Eye (tissue), 1 donor: Measurements from ENCODE around the gene GSDME.
A peak's percentile ranks its signal among the peaks of the same experiment; 100 is the strongest.
"Not testable (repeated sequence)": the region's sequence is repeated elsewhere in the genome, so short reads cannot be mapped to it uniquely, and the experiment has no call there.

Experiments used
- DNase-seq: peaks from one replicate; pipeline ENCODE4 v3.0.0-alpha.2; 2015

Gene GSDME

DNA sequence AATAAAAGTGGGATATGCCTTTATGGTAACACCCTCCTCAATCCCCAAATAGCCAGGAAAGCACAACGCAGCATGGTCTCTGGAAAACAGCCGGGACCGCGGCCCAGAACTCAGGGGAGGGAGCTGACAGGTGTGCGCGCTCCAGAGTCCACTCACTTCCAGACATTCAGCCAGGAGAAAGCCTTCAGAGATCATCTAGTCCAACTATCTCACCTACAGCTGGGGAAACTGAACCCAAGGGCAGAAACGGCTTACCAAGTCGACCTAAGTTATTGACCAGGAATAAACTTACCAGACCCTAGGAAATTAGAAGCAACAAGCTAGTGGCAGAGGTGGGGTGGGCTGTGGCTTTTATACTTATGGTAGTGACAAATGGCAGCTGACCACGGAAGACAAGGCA lies 16.4 kb downstream of the GSDME start:
- no peak for DNase-seq

DNA sequence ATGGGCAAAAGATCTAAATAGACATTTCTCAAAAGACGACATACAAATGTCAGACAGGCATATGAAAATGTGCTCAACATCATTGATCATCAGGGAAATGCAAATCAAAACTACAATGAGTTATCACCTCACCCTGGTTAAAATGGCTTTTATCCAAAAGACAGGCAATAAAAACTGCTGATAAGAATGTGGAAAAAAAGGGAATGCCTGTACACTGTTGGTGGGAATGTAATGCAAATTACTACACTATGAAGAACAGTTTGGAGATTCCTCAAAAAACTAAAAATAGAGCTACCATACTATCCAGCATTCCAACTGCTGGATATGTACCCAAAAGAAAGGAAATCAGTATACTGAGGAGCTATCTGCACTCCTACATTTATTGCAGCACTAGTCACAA lies 18.0 kb downstream of the GSDME start:
- DNase-seq: no peak

DNA sequence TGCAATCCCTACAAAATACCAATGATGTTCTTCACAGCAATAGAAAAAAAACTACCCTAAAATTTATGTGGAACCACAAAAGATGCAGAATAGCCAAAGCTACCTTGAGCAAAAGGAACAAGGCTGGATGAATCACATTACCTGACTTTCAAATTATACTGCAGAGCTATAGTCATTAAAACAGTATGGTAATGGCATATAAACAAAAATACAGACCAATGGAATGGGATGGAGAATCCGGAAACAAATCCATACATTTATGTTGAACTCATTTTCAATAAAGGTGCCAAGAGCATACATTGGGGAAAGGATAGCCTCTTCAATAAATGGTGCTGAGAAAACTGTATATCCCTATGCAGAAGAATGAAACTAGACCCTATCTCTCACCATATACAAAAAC lies 18.7 kb downstream of the GSDME start:
- DNase-seq: no peak

DNA sequence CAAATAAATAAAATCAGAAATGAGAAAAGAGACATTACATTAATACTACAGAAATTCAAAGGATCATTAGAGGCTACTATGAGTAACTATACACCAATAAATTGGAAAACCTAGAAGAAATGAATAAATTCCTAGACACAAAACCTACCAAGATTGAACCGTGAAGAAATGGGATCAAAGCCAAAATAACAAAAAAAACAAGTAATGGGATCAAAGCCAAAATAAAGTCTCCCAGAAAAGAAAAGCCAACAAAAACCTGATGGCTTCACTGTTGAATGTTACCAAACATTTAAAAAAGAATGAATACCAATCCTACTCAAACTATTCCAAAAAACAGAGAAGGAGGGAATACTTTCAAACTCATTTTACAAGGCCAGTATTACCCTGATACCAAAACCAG lies 20.0 kb downstream of the GSDME start:
- no peak for DNase-seq

DNA sequence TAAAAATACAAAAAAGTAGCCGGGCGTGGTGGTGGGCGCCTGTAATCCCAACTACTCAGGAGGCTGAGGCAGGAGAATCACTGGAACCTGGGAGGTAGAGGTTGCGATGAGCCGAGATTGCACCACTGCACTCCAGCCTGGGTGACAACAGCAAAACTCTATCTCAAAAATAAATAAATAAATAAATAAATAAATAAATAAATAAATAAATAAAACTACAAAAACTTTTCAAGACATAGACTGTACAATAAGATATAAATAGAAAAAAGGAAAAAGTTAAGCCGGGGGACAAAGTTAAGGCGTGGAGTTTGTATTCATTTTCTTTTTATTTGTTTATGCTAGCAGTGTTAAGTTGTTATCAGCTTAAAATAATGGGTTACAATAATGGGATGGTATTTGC lies 21.7 kb downstream of the GSDME start:
- not testable (repeated sequence) for DNase-seq

DNA sequence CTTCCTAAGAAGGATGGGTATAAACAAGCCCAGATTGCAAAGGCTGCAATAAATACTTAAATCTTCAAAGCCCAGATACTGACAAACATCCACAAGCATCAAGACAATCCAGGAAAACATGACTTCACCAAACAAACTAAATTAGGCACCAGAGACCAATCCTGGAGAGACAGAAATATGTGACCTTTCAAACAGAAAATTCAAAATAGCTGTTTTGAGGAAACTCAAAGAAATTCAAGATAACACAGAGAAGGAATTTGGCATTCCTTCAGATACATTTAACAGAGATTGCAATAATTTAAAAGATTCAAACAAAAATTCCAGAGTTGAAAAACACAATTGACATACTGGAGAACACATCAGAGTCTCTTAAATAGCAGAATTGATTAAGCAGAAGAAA lies 23.0 kb downstream of the GSDME start:
- no peak for DNase-seq

DNA sequence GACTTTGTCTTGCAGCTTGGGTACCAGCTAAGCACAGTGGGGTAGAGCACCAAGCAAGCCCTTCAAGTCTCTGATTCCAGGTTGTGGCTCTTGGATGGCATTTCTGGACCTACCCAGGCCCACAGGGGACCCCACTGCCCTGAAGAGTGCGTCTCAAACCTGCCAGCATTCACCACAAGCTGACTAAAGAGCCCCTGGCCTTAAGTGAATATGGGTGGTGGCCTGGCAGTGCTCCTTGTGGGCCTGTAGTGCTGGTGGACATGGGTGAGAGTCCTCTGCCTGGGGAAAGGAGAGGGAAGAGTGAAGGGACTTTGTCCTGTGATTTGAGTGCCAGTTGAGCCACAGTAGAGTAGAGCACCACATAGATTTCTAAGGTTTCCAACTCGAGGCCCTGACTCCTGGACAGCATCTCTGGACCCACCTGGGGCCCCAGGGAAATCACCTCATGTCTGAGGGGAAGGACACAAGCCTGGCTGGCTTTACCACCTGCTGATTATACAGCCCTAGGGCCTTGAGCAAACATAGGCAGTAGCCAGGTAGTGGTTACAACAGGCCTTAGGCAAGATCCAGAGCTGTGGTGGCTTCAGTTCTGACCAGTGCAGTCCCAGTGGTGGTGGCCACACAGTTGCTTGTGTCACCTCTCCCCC lies 23.7 kb downstream of the GSDME start:
- no peak for DNase-seq

DNA sequence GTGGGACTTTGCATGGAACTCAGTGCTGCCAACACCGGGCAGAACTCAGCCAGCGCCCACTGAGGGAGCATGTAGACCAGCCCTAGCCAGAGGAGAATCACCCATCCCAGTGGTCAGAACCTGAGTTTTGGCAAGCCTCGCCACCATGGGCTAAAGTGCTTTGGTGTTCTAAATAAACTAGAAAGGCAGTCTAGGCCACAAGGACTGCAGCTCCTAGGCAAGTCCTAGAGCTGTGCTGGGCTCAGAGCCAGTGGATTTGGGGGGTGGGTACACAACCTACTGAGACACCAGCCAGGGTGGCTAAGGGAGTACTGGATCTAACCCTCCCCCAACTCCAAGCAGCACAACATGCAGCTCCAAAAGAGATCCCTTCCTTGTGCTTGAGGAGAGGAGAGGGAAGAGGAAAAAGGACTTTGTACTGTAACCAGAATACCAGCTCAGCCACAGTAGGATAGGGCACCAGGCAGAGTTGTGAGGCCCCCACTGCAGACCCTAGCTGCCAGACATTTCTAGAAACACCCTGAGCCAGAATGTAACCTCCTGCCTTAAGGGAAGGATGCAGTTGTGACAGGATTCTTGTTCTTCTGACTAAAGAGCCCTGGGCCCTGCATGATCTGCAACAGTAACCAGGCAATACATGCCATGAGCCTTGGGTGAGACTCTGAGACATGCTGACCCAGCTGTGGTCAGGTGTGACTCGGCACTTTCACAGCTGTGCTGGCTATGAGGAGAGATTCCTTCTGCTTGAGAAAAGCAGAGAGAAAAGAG lies 24.4 kb downstream of the GSDME start:
- no peak for DNase-seq

DNA sequence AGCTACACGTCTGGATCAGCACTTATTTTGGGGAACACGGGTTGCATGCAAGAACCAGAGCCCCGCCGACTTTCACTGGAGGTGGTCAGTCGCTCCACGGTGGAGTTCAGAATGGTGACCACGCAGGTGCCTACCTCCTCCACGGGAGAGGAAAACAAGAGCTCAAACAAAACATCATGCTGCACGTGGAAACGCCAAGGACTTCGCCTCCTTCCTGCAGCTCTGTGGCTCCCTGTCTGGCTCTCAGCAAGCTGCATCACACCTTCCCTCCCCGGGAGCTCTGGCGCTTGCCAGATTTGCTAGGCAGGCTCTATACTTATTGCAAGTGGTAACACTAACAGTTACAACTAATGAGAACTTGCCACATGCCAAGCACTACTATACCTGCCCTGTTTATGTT lies 26.0 kb downstream of the GSDME start:
- DNase-seq: no peak

DNA sequence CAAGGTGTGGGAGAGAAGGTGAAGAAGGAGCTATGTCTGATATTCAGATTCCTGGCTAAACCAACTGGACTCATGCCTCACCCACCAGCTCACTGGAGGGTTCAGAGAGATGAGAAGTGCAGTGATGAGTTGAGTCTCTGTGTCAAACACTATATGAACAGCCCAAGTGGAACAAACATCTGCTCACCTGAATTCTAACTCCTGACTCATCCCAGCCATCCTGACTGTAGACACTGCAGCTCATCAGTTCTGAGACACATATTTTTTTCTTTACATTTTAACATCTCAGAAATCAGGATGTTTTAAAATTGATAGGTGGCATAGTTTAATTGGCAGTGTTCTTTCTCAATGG lies 27.3 kb downstream of the GSDME start:
- DNase-seq: no peak

DNA sequence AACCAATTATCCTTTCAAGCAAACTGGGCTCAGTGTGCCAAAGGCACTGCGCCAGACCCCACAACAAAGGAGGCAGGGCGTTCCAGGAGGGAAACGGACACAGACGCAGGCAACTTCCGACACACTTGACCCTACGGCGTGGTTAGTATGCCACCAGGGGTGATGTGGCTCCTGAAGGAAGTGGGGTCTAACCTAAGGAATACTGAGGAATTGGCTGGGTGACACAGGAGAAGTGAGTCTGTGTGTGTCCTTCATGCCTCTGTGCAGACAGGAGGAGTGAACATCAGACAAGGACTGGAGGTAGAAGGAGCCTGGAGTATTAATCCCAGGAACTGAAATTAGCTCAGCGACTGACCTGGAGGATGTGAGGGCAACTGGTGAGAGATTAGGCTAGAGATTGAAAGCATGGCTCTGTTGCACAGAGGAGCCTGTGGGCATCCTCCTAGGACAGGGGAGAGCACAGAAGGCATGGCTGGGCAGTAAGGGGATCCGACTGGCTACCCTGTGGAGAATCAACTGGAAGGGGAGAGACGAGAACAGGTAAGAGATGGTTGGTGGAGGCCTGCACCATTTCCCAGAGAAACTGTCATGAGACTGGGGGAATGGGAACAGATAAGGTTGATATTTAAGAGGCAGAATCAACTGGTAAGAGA lies 27.8 kb downstream of the GSDME start:
- DNase-seq: no peak

DNA sequence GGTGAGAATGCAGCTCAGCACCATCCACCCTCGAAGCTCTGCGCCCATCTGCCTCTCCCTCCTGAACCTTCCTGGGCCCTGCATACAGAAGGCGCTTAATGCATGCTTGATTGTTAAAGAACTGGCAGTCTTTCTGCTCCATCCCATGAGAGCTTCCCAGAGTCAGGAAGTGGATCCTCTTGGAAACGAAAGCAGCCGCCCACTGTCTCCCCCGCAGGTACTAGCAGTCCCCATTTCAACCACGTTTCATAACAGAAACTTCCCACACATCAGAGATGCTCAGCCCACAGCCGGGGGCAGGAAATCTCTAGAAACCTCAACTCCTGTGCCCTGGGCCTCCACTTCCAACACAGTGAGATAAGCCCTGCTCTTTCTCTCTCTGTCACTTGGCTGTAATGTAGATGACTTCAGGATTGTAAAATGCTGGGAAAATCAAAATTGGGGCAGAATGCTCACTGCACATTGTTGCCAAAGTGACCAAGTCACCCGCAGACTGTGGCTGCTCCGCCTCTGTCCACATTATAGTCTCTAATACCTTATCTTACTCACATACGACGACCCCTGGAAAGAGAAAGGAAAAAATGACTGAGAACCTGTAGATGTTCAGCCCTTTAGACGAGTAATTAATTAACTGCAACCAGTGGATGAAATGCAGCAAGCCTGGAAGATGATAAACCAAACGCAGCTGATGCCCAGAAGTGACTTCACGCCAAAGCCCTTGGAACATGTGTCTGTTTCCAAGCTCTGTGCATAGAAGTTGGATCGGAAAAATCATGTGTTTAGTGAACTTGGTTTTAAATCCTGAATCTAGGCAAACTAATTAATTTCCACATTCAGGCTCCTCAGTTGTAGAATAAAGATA lies 28.5 kb downstream of the GSDME start:
- peak; percentile 13 for DNase-seq

DNA sequence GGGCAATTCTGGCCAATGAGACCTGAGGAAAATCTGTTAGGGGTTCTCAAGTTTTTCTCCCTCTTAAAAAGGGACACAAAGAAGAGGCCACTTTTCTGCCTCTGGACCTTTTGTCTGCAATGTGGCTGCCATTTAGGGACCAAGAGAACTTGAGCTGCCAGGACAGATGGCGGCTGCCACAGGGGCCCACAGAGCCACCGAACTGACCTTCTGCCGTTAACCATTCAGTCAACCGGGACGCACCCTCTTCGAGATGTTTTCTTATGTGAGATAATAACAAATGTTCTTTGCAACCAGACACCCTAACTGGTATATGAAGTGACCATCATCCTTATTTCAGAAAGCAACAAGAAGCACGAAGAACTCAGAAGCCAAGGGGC lies 29.2 kb downstream of the GSDME start:
- DNase-seq: no peak

DNA sequence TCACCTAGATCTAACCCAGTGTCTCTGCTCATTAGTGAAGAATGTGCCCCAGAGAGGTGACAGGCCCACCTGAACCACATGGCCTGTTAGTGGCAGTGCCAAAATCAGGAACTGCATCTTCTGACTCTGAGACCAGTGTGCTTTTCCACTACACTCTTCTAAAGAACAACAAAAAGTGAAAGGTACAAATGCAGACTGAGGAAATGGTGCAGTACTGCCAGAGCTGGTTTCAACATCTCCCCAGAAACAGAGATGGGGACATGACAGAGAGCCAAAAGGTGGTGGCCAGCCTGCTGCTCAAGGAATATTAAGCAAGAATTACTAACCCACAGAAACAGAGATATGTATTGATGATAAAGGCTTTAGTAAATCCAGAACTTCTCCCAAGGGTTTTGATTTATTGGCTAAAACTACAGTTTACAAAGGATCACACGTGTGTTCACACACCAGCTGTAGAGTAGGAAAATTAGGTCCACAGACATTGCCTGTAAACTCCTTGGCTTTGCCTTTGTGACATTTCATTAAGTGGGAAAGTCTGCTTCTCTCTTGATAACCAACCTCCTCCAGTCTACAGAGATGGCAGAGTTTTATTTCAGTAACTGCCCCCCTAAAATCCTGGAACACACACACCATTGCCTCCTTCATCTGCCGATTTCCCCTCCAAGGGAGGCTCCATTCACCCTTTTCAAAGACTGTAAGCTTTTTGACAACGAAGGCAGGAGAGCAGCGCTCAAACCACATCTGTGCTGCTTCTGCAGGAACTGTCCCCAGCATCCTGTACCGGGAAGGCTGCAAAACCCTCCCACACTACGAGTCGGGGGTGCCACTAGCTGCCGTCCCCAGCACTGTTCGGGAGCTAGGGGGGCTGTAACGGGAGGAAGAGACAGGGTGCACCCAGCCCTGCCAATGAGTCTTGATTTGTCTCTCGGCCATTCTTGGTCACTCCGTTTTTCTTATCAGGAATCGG lies 29.8 kb downstream of the GSDME start:
- DNase-seq: no peak

DNA sequence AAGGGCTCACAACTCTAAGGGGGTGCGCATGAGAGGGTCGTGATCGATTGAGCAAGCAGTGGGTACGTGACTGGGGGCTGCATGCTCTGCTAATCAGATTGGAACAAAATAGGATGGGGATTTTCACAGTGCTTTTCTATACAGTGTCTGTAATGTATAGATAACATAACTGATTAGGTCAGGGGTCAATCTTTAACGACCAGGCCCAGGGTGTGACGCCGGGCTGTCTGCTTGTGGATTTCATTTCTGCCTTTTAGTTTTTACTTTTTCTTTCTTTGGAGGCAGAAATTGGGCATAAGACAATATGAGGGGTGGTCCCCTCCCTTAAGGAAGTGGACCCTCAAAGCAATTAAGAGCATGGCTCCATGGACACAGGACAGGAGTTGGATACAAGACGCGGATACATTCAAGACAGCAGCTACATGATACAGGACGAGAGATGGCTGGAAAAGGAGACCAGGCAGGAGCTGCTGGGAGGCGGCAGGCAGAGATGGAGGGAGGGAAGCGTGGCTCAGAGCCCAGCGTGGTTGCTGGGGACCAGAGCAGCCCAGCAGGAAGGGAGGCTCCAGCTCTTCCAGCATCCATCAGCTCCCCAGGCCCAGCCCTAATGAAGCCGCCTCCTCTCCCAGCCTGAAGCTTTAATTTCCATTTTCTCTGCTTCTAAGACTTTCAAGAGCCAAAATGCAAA lies 31.6 kb downstream of the GSDME start:
- no peak for DNase-seq

DNA sequence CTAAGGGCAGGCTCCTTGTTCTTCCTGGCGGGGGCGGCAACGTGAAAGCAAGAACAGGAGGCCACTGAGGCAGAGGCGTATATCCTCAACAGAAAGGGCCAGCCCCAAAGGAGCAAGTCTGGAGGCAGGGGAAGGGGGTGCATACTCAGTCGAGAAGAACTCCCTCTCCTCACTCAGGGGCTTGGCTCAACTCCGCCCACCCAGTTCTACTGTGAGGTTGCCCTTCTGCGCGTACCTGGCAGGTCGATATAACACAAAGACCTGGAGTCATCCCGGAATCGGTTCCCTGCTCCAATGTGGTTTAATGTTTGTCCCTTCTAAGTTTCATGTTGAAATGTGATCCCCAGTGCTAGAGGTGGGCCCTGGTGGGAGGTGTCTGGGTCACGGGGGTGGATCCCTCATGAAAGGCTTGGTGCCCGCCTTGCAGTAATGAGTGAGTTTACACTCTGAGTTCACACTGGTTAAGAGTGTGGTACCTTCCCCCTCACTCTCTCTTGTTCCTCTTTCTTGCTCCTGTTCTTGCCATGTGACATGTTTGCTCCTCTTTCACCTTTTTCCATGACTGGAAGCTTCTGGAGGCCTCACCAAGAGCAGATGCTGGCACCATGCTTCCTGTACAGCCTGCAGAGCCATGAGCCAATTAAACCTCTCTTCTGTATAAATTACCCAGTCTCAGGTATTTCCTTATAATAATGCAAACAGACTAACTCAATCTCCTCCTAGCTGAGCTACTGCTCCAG lies 32.6 kb downstream of the GSDME start:
- DNase-seq: no peak

DNA sequence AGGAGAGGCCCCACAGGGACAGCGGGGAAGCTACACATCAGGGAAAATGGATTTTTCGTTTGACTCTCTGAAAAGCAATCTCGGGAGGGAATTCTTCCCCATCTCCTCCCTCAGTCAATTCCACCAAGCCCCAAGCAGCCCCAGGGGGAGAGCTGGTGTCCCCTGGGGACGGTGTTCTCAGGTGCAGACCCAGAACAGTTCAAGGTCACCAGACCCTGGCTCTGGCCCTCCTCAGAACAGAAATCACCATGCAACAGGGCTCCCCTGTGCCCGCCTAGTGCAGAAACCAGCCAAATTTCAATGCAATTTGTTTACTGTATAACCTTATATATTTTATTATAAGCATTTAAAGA lies 34.1 kb downstream of the GSDME start:
- no peak for DNase-seq

DNA sequence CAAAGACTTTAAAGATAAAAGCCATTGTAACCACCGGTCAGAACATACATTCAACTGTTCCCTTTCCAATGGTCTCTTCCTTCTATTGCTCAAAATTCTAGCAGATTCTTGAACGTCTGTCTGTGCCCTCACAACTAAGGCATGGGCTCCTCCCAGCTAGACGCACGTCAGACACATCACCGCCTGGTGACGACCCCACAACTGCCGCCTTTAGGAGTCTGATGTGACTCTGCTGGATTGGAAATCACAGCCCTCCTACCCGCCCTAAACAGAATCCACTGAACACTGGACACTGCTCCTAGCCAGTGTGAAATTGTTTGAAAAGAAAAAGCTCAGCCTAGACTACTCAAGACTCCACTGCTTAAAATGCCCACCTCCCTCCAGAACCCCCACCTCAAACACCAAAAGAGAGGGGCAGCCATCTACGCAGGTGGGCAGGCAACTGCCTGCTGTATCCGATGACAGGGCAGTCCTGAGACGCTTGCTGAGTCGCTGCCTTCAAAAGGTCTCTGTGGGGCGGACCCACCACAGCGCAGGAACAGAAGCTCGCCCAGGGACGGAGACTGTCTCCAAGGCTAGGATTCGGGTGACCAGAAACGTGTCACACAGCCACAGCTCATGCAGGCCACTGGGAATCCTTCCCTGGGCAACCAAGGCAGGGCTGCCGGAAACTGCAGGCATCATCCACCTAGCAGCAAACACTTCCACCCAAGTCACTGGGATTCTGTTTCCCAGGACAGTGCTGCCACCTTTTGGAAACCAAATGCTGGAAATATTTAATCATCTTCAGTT lies 34.7 kb downstream of the GSDME start:
- DNase-seq: peak; percentile 76

DNA sequence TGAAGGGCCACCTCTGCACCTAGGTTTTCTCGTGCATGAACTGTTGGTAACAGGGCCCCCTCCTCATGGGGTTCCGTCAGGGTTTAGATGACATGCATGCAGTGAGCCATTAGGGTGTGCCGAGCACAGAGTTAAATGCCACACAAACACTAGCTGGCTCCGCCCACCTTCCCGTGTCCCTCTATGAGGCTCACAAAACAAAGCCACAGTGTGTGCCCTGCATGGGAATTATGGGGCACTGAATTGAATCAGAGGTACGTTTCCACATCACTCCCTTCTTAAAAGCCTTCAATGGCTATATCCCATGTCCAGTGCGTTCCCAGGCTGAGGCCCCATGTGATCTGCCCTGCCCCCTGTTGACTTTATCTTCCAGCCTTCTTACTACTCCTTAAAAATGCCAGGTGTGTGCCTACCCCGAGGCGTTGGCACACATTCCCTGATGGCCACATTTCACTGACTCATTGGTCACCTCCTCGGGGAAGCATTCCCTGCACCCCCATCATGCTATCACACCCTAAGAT lies 35.7 kb downstream of the GSDME start:
- DNase-seq: no peak

DNA sequence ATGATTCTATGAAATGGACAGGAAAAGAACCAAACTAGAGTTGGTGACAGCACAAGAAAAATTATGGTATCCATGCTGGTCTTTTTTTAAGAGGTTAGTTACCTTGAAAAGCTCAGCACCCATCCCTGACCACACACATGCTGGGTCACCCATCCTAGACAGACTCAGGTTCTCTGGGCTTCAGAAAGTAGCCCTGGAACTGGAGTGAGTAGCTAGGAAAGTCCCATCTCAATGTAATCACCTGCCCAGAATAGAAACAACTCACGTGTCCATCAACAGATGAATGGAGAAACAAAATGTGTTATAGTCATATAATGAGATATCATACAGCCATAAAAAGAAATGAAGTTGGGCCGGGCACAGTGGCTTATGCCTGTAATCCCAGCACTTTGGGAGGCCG lies 37.0 kb downstream of the GSDME start:
- no peak for DNase-seq
